Stimulated activated CD4-positive, alpha-beta T cell treated with anti-CD3 and anti-CD28 coated beads, Interleukin-4, amount 100 ng/mL, for 1 hour (primary cell): ENCODE measurements around the gene NPFF.
"Not testable (repeated sequence)": the region's sequence is repeated elsewhere in the genome, so short reads cannot be mapped to it uniquely, and the experiment has no call there.

Experiments
- DNase-seq: peaks from one replicate; pipeline ENCODE4 v3.0.0-alpha.2; 2020

NPFF gene

DNA sequence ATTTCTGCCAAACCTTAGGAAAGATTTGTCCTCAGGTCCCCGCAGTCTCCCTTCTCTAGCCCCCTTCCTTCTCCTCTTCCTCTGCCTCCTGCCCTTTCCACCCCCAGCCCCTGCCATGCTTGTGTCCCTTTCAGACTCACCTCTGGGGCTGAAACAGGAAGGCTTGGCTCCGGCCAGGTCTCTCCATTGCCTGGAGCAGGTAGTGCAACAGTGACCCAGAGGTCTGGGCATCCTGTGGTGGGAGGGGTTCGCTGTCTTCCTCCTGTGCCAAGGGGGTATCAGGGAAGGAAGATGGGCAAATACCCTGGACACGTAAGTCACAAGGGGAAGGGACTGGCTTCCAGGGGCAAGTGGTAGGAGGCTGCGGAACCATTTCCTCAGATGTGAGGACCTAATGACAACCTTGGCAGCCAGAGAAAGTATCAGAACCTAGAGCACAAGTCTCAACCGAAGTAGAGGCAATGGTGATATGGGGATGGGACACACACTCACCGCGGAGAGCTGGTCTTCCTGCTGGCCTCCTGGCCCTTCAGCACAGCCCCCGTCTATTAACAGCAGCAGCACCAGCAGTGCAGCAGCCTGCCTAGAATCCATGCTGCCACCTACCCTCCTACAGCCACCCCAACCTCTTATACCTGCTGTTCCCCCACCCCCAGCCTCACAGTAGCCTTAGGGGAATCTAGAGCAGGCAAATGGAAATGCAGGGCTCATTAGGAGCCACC lies at the start of gene NPFF:
NPFF (minus strand) TSS at position 604 of the 722 bp plus-strand sequence; CDS start at position 594, 10 bp downstream.
- DNase-seq = no peak

GRCh38 chr12:53552361-53553327 lies 45.4 kb upstream of the NPFF start:
- no peak for DNase-seq

DNA sequence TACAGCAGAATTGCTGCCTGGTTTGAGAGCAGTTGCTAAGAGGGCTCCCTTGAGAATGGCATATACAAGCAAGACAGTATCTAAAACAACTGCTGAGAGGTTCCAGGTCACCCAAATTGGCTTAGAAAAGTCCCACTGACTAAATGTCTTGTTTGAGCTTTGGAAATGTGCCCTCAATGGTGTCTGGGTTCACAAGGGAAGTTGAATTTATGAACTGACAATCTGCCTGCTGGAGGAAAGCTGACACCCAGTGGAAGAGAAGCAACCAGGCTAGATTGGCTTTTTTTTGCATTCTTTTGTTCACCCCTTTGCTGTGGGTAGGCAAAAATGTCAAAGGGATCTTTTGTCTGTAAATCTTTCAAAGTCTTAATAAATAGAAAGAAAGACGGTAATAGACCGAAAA lies 44.6 kb upstream of the NPFF start:
- no peak for DNase-seq

- no peak for DNase-seq
Measured at GRCh38 chr12:53550595-53550994, 43.3 kb upstream of the NPFF start.

DNA sequence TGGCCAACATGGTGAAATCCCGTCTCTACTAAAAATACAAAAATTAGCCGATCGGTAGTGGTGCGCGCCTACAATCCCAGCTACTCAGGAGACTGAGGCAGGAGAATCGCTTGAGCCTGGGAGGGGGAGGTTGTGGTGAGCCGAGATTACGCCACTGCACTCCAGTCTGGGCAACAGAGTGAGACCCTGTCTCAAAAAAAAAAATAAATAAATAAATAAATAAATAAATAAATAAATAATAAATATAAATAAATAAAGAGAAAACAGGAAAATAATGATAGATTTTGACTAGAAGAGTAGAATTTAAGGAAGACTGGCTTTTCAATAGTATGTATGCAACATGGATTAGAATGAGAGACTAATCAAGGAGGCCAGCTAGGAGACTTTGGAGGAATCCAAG lies 42.8 kb upstream of the NPFF start:
- not testable (repeated sequence) for DNase-seq

- DNase-seq = not testable (repeated sequence)
Measured at GRCh38 chr12:53548354-53548753, 41.1 kb upstream of the NPFF start.

DNA sequence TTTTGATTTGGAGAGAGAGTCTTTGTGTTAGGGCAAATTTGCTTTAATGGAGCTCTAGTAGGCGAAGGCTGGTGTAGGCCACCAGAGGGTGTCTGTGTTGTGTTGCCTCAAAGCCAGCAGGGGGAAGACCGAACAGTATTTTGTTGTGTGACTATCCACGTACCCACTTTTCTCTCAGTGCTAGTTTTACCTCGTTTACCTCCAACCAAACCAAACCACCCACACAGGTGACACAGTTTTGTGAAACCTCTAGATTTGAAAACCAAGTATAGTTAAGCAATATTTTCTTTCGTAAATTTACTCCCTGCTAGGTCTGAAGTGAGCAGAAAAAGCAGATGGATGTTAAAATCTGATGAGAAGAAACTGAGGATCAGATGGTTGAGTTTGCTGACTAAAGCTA lies 36.3 kb upstream of the NPFF start:
- DNase-seq = peak; percentile 43

DNA sequence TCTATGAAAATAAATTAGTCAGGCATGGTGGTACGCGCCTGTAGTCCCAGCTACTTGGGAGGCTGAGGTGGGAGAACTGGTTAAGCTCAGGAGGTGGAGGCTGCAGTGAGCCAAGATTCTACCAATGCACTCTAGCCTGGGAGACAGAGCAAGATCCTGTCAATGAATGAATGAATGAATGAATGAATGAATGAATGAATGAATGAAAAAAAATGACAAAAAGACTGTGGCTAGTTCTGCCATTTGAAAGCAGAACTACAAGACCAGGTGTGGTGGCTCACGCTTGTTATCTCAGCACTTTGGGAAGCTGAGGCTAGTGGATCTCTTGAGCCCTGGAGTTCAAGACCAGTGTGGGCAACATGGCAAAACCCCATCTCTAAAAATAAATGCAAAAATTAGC lies 32.2 kb upstream of the NPFF start:
- no peak for DNase-seq

DNA sequence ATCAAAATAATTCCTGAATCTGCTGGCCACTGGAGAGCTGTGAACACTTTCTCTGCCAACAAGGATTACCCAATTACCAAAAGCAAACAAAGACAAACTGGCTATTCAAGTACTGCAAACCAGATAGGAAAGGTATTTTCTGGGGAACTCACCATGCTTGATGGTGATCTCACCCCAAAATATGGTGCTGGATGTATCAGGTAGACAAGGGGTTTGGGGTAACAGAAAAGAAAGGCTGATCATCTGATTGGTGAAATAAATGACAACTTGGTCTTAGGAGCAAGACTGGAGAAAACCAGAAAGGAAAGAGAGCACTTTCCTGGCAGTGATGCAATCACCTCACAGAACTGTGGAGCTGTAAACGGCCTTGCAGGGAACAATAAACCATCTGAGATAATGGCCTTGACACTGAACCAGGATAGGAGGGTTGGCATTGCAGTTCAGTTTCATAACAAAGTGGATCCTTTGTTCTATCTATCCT lies 31.0 kb upstream of the NPFF start:
- DNase-seq = no peak

- DNase-seq = no peak
Measured at GRCh38 chr12:53536962-53537361, 29.7 kb upstream of the NPFF start.

- DNase-seq = no peak
Measured at GRCh38 chr12:53533471-53533870, 26.2 kb upstream of the NPFF start.

DNA sequence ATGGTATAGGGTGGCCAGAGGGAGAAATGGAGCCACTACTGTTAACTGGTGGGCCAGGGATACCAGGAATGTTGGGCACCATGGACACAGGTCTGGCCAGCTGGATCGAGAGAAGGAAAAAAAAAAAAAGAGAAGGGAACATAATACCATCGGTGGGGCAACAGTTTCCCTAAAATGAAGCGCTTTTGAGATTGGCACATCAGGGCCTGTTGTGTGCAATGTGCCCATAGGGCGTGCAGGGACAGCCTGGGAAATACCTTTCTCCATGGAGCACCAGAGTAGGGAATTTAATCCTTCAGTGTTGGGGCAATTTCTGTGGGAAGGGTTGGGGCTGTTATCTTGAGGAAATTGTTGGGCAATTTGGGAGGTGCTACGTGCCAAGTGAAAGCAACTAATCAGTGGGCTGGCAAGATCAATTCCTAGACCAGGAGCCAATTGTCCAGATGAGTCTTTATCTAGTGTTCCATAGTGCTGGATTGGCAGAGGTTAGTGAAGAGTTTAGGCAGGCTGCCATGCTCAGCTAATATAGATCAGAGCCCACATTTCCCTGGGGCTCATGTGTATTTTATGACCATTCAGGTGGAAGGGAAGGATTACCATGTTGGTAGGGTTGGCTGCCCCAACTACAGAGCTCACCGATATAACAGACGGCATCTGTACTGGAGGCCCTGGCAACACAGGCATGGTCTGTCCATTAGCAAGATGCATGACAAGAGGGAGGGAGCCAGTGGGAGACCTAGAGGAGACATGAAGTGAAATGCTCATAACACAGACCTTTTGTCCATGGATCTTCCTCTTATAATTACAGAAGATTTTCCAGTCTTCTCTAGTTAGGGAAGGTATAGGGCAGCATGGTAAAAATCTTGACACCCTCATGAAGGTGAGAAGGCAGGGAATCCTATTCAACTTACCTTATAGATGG lies 25.5 kb upstream of the NPFF start:
- no peak for DNase-seq

GRCh38 chr12:53532021-53532420 lies 24.7 kb upstream of the NPFF start:
- DNase-seq = no peak

DNA sequence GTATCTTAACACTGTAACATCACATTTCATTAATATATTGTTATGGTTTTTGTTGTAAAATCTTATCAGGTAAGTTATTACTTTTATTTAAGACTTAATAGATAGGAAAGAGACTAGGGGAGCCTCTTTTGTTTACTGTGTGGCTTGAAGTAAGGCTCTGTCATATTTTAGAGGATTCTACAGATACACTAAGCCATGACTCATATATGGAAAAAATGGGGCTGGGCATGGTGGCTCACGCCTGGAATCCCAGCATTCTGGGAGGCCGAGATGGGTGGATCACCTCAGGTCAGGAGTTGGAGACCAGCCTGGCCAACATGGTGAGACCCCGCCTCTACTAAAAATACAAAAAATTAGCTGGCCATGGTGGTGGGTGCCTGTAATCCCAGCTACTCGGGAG lies 23.6 kb upstream of the NPFF start:
- DNase-seq = no peak

DNA sequence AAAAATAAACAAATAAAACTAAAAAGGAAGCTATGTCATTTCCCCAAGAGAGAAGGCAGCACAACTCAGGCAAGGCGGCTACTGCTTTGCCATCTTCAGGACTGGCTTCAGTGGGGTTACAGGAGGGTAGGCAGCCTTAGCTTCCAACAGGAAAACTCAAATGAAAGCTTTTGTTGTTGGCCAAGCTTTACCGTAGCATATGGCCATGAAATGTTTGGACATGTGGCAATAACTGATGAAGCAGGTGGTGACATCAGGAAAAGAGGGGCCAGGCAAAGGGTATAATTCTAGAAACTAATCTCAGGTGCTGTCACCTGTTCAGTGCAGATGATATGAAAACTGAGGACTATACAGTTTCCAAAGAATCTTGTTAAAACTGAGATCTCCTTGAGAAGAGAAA lies 22.8 kb upstream of the NPFF start:
- no peak for DNase-seq

- DNase-seq = no peak
Measured at GRCh38 chr12:53524476-53524875, 17.2 kb upstream of the NPFF start.

DNA sequence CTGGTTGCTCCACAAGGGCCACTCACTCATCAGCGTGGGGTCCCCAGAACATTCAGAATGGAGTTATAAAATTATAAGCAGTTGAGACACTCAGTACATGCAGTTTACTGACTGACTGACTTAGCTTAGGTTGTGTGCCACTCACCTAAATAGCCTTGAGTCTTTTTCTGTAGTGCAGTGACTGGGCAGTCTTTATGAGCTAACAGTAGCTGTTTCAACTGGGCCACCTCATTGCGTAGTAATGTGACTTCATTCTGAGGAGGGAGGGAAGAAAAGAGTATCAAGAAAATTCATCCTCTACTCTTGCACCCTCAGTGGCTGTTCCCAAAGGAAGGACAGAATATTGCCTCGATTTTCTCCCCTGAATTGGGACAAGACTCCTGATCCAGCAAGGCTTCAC lies 15.8 kb upstream of the NPFF start:
- no peak for DNase-seq

DNA sequence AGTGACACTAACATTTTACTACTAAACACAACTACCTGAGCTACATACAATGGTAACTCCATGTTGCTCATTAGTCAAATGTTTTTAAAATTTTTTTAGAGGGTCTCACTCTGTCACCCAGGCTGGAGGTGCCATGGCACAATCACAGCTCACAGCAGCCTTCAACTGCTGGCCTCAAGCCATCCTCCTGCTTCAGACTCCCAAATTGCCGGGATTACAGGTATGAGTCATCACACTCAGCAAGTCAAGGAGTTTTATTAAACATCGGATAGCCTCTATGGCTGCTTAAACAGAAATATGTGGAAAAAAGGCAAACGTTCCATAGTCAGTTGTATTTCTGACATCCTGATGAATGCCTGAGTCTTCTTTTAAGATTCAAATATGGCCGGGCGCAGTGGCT lies 11.1 kb upstream of the NPFF start:
- DNase-seq = no peak

GRCh38 chr12:53516758-53517455 lies 9.6 kb upstream of the NPFF start:
- no peak for DNase-seq

GRCh38 chr12:53515291-53515680 lies 8.0 kb upstream of the NPFF start:
- no peak for DNase-seq

DNA sequence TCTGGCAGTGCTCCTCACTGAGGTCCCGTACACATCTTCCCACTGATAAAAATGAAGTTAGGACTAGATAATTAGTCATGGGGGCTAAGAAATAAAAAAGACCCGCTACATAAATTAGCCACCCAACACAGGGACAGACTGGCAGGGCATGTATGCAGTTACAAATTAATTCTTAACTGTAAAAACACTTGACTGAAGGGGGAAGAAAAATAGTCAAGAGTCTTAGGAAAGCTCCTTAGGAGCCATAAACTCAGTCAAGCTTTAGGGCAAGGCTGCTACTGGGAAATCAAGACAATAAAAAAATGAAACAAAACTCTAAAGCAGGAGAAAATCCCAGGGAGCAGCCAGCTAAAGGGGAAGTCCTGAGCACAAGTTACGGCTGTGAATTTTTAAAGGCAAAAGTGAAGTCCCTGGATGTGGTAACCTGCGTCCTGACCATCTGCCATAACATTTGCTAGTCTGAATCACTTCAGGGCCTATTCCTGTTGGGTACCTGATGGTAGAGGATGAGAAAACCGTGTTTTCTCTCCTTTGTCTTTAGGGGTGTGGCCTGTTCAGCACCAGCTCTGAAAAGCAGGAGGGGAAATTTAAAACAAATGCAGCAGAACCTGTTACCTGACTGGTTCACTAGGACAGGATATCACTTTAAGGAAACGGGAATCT lies 7.5 kb upstream of the NPFF start:
- no peak for DNase-seq
